ENCODE measurements around the gene KMT2C. TPM values are rescaled to one million over a fixed set of nuclear protein-coding genes. Genes with fewer than 3 reads are reported as not detected.
A peak's percentile ranks its signal among the peaks of the same experiment; 100 is the strongest.

Gene KMT2C
- total and polyA plus RNA-seq, 2 of the 13 experiments (the other 11 are each of a cell fraction or from before 2014, with no cell fraction given), result 7.1 to 14.4 TPM

DNA sequence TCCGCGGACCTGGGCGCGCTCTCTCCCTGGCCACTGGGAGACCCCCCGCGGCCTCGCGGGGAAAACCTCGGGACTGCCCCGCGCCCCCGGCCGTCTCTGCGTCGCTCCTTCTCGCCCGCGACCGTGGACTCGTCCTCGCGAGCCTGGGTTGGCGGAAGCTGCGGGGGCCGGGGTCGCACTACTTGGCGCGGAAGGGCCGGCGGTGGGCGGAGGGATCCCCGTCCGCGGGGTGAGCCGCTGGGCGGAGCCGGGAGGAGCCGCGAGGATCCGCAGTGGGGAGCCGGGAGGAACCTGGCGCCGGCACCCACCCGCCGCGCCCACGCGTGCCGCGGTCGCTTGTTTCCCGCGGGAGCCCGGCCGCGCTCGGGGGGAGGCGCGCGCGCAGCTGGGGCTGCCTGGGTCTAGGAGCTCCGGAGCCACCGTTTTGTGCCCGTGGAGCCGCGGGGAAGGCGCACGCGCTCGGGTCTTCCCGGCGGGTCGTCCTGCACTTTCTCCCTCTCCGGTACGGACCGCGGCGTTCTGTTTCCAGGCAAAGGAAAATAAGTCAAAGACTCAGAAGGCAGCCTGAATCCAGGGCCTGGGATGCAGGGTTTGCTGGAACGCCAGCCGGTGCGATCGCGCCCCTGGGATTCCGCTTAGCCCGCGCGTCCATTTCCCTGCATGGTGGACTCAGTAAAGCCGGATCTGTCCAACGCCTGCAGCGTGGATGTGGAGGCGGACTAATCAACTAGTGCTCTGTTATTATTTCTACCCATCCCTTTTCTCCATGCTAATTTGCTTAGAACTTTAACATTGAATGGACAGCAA is 28.7 kb upstream of the KMT2C start (continued):
- TF ChIP-seq MIXL1 (CRISPR knock-in tag; IDR thresholded peaks at IDR 0.05) (no peak), ZKSCAN1 (IDR thresholded peaks at IDR 0.05; ENCODE audit: low read length) (no peak), ZNF619 (CRISPR knock-in tag; IDR thresholded peaks at IDR 0.05) (no peak; the same call in 1 of the 2 replicates), TGIF2 (CRISPR knock-in tag; IDR thresholded peaks at IDR 0.05) (no peak), DBP (CRISPR knock-in tag; IDR thresholded peaks at IDR 0.05; ENCODE audit: not compliant biosample characterization) (no peak), MTA1 (CRISPR knock-in tag; IDR thresholded peaks at IDR 0.05; ENCODE audit: borderline replicate concordance) (peak; percentile 89; the same call in 1 of the 2 replicates), POLR2G (IDR thresholded peaks at IDR 0.05; ENCODE audit: low read depth, low read length) (peak; percentile 73; the same call in 1 of the 2 replicates), ZNF12 (CRISPR knock-in tag; IDR thresholded peaks at IDR 0.05) (no peak), KDM4B (CRISPR knock-in tag; IDR thresholded peaks at IDR 0.05) (no peak), PTBP1 (IDR thresholded peaks at IDR 0.05; ENCODE audit: low read depth, low read length, poor library complexity, severe bottlenecking) (no peak), ZEB1 (IDR thresholded peaks at IDR 0.05; ENCODE audit: insufficient replicate concordance, low read depth) (no peak), TBP (CRISPR knock-in tag; IDR thresholded peaks at IDR 0.05) (no peak), ZNF501 (CRISPR knock-in tag; IDR thresholded peaks at IDR 0.05) (peak; percentile 67; the same call in 1 of the 2 replicates), FOXK1 (CRISPR knock-in tag; IDR thresholded peaks at IDR 0.05; ENCODE audit: borderline replicate concordance, low read depth) (0 out of 2 replicates have a peak, but pooled peaks have one; percentile 9), PREB (CRISPR knock-in tag; IDR thresholded peaks at IDR 0.05) (0 out of 2 replicates have a peak, but pooled peaks have one; percentile 23), EEA1 (CRISPR knock-in tag; IDR thresholded peaks at IDR 0.05; ENCODE audit: borderline replicate concordance) (0 out of 2 replicates have a peak, but pooled peaks have one; percentile 24), ZNF576 (CRISPR knock-in tag; IDR thresholded peaks at IDR 0.05) (no peak)
- TF ChIP-seq, protein P1, sequence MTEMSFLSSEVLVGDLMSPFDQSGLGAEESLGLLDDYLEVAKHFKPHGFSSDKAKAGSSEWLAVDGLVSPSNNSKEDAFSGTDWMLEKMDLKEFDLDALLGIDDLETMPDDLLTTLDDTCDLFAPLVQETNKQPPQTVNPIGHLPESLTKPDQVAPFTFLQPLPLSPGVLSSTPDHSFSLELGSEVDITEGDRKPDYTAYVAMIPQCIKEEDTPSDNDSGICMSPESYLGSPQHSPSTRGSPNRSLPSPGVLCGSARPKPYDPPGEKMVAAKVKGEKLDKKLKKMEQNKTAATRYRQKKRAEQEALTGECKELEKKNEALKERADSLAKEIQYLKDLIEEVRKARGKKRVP (CRISPR knock-in tag; IDR thresholded peaks at IDR 0.05), result no peak
- TF ChIP-seq, protein P2, sequence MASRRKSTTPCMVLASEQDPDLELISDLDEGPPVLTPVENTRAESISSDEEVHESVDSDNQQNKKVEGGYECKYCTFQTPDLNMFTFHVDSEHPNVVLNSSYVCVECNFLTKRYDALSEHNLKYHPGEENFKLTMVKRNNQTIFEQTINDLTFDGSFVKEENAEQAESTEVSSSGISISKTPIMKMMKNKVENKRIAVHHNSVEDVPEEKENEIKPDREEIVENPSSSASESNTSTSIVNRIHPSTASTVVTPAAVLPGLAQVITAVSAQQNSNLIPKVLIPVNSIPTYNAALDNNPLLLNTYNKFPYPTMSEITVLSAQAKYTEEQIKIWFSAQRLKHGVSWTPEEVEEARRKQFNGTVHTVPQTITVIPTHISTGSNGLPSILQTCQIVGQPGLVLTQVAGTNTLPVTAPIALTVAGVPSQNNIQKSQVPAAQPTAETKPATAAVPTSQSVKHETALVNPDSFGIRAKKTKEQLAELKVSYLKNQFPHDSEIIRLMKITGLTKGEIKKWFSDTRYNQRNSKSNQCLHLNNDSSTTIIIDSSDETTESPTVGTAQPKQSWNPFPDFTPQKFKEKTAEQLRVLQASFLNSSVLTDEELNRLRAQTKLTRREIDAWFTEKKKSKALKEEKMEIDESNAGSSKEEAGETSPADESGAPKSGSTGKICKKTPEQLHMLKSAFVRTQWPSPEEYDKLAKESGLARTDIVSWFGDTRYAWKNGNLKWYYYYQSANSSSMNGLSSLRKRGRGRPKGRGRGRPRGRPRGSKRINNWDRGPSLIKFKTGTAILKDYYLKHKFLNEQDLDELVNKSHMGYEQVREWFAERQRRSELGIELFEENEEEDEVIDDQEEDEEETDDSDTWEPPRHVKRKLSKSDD (CRISPR knock-in tag; IDR thresholded peaks at IDR 0.05; ENCODE audit: low read depth), result no peak
- TF ChIP-seq, protein P3, sequence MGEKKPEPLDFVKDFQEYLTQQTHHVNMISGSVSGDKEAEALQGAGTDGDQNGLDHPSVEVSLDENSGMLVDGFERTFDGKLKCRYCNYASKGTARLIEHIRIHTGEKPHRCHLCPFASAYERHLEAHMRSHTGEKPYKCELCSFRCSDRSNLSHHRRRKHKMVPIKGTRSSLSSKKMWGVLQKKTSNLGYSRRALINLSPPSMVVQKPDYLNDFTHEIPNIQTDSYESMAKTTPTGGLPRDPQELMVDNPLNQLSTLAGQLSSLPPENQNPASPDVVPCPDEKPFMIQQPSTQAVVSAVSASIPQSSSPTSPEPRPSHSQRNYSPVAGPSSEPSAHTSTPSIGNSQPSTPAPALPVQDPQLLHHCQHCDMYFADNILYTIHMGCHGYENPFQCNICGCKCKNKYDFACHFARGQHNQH (CRISPR knock-in tag; IDR thresholded peaks at IDR 0.05), result 0 out of 2 replicates have a peak, but pooled peaks have one; percentile 39
